ENCODE measurements around the gene APCDD1.

- TF ChIP-seq CTCF (conservative IDR thresholded peaks at IDR 0.05; ENCODE audit: low read depth, low read length) (no peak), EZH2 (IDR thresholded peaks at IDR 0.05; ENCODE audit: borderline replicate concordance, low read depth, low read length, poor library complexity, severe bottlenecking) (no peak)
These were observed 18.3 kb upstream of the APCDD1 start for GRCh38 chr18:10436160-10436559.
